Stimulated activated CD8-positive, alpha-beta memory T cell treated with anti-CD3 and anti-CD28 coated beads, Interleukin-12 subunit alpha, Interleukin-12 subunit beta, amount 100 ng/mL, for 24 hours (primary cell): ENCODE data around the gene NCOA5.
"Not testable (repeated sequence)": the region's sequence is repeated elsewhere in the genome, so short reads cannot be mapped to it uniquely, and the experiment has no call there.

Experiments used
- DNase-seq: peaks from one replicate; pipeline ENCODE4 v3.0.0-alpha.2; 2020; ENCODE audit errors: extremely low read depth

NCOA5 gene

DNA sequence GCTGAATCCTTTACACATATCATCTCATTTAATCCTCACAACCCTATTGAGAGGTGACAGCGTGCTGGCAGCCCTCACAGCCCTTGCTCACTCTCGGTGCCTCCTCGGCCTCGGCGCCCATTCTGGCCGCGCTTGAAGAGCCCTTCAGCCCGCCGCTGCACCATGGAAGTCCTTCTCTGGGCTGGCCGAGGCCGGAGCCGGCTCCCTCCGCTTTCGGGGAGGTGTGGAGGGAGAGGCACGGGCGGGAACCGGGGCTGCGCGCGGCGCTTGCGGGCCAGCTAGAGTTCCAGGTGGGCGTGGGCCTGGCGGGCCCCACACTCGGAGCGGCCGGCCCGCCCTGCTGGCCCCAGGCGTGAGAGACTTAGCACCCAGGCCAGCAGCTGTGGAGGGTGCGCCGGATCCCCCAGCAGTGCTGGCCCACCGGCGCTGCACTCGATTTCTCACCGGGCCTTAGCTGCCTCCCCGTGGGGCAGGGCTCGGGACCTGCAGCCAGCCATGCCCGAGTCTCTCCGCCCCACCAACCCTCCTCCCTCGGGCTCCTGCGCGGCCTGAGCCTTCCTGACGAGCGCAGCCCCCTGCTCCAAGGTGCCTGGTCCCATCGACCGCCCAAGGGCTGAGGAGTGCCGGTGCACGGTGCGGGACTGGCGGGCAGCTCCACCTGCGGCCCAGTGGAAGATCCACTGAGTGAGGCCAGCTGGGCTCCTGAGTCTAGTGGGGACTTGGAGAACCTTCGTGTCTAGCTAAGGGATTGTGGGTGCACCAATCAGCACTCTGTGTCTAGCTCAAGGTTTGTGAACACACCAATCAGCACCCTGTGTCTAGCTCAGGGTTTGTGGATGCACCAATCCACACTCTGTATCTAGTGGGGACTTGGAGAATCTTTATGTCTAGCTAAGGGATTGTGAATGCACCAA, 2.1 kb upstream of the NCOA5 start:
- DNase-seq, result not testable (repeated sequence)

DNA sequence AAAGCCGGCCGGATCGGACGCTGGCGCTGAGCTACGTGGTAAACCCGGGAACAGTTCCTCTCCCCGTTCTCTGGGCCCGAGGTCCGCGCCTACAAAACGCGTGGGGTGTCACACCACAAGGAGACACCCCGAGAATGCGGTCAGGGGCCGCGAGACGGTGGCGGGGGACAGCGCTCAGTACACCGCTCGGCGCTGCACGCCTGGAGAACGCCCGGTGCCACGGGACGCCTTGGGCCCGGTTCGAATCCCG, 670 bp downstream of the NCOA5 start:
- DNase-seq, result peak; percentile 14

- no peak for DNase-seq
Measured at GRCh38 chr20:46088409-46089166, 1.2 kb downstream of the NCOA5 start.

- DNase-seq, result no peak
Measured at GRCh38 chr20:46087161-46087560, 2.6 kb downstream of the NCOA5 start.

GRCh38 chr20:46085179-46085851, 4.4 kb downstream of the NCOA5 start:
- no peak for DNase-seq

- no peak for DNase-seq
Measured at GRCh38 chr20:46084805-46085178, 5.0 kb downstream of the NCOA5 start.

GRCh38 chr20:46083531-46084061, 6.2 kb downstream of the NCOA5 start:
- no peak for DNase-seq

GRCh38 chr20:46083101-46083500, 6.7 kb downstream of the NCOA5 start:
- DNase-seq, result no peak

DNA sequence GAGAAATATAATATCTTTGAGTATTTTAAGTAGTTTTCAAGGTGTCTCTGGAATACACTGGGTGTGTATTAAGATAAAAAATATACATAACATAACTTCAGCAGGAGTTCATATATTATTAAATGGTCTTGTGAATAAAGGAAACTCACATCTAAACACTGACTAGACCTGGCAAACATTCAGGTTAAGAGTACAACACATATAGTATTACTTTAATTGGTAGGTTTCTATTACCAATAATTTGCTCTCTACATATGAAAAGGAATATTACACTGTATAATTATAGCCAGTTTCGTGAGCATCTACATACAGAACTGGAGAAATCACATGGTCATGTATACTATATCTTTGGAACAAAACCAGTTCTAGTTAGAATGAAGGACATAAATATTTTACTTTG, 8.7 kb downstream of the NCOA5 start:
- DNase-seq, result no peak

GRCh38 chr20:46078954-46079353, 10.8 kb downstream of the NCOA5 start:
- no peak for DNase-seq

GRCh38 chr20:46077642-46078305, 12.0 kb downstream of the NCOA5 start:
- no peak for DNase-seq

GRCh38 chr20:46076806-46077205, 13.0 kb downstream of the NCOA5 start:
- no peak for DNase-seq

DNA sequence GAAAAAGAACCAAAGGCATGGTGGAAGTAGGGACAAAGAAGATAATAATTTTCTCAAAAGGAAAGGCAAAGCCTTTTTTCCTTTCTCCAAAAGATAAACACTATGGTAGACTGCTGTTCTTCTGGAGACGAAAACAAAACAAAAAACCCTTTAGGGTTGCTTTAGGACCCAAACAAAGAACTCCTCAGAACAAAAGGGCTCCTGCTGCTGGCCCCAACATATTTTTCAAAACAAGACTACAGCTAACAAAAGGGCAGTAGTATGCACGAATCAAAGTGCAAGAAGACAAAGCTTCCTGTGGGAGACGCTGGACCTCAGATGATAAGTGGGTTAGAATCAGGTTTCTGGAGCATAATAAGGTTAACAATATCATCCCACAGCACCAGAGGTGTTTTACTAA, 15.8 kb downstream of the NCOA5 start:
- no peak for DNase-seq

GRCh38 chr20:46073443-46073842, 16.3 kb downstream of the NCOA5 start:
- no peak for DNase-seq

- DNase-seq, result no peak
Measured at GRCh38 chr20:46073024-46073423, 16.7 kb downstream of the NCOA5 start.

DNA sequence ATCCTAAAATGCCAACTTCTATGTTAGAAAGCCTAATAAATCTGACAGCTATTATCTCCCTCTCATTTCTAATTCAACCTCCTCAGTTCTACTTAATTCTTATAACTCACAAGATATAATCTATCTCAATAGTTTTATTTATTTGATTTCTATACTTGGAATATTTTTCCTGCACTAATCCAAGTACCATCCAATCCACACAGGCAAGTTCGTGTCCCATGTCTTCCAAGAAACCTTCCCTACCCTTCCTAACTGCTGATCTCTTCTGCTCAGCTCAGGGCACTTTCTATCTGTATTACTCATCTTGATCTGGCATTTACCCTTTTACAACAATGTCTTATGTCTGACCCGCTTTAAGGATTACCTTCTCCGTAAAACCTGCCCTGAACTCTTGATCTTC, 18.2 kb downstream of the NCOA5 start:
- no peak for DNase-seq

GRCh38 chr20:46070215-46070900, 19.4 kb downstream of the NCOA5 start:
- no peak for DNase-seq

GRCh38 chr20:46065691-46066090, 24.1 kb downstream of the NCOA5 start:
- DNase-seq, result no peak

DNA sequence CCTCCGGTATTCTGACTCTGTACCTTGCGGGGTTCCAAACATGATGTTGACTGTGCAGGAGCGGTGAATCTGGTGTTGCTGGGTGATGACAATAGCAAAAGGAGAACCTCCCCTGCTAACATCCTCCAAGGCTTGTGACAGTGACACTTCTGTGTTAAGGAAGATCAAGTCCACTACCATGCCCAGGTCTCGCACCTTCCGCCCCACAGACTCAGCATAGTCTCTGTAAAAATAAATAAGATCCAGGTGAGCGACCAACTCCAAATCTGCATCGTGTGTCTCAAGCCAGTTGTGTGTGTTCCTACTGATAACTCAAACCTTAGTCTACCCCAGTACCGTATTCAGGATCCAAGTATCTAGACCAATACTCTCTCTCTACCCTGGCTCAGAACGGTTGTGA, 24.8 kb downstream of the NCOA5 start:
- no peak for DNase-seq

DNA sequence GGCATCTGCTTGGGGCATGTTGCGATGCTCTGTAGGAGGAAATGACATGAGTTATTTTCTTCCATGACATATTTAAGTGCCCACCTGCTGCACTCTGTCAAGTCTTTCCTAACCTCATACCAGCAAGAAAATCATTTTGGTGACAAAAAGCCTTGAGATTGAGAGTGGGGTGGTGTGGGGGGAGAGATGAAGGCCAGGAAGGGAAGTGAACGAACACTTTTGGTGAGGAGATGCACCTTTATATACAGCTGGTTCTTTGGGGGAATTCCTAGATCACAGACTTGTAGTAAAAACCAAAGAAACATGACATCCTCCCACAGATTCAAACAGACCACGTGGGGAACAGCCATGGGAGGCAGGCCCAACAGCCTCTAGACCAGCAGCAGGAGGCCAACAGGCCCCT, 26.1 kb downstream of the NCOA5 start:
- DNase-seq, result no peak

DNA sequence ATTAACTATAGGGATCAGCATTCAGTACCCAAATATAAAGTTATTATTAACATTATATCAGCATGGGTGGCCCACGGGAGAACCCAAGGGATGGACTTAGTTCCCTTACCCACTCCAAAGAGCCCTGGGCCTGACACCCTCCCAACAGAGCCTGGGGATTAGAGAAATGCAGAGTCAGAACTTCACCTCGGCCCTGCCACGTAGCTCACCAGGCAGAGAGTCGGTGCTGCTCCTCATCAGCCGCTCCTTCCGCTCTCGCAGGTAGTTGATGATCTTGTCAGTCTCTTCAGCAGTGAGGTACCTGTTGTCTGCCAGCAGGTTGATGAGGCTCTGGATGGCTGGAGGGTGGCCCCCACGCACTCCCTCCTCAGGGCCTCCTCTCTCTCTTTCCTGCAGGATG, 26.6 kb downstream of the NCOA5 start:
- no peak for DNase-seq
